Lower leg skin (tissue), 4 donors: Measurements from ENCODE around the gene FNIP1. TPM values are rescaled to one million over a fixed set of nuclear protein-coding genes. Genes with fewer than 3 reads are reported as not detected.

Experiments used
- DNase-seq, 2 donors: peaks; one replicate each; pipeline ENCODE4 v3.0.0-alpha.2; 2019; ENCODE audit warnings: low spot score in 2 of 2
- H3K4me3 ChIP-seq: fragments of 200-600 bp; sonication (generic); 2 replicates; pipeline ENCODE4 v1.5.1; 2017; ENCODE audit warnings: mild to moderate bottlenecking, low read depth; ENCODE audit not compliant: poor library complexity, severe bottlenecking
- POLR2A ChIP-seq, 2 donors: fragments of 450-650 bp; IDR thresholded peaks; one replicate each; pipeline ENCODE4 v1.6.1; 2016 to 2017; ENCODE audit warnings: antibody characterized with exemption in 2 of 2, mild to moderate bottlenecking in 1 of 2, moderate library complexity in 1 of 2
- WGBS, 2 donors: methylation state at CpG; one replicate each; pipeline ENCODE4 v1.1.5; 2018; 5-methylcytosine and 5-hydroxymethylcytosine counted together
- intact Hi-C: fragments of 100-400 bp; cut with DNase I; formaldehyde crosslinking; loops from one replicate; pipeline ENCODE4 v1.15.0; 2023; ENCODE audit warnings: low total_unique reads
- total RNA-seq, 4 donors: library from RNA; depleted of rRNA; stranded (reverse); fragments of >200 nt; gene quantifications; one replicate each; pipeline ENCODE4 v1.1.0, GENCODE V29; 2016
- TF ChIP-seq, protein P1 (sequence below), 3 donors: fragments of 450-650 bp; IDR thresholded peaks; one replicate each; pipeline ENCODE4 v1.5.1; 2016; ENCODE audit warnings: antibody characterized with exemption in 3 of 3, mild to moderate bottlenecking in 3 of 3, moderate library complexity in 2 of 3

Gene FNIP1
- total RNA-seq, 4 donors from 2014 or later: 31.3 to 48.1 (median 36.2) TPM

GRCh38 chr5:131659841-131660240 is 137.0 kb downstream of the FNIP1 start:
- WGBS, 2 donors: 98 to 100% methylated on average over 9 of the region's 9 CpGs
- intact Hi-C loops: no loop called here
- DNase-seq: no peak
- TF ChIP-seq POLR2A (IDR thresholded peaks at IDR 0.05): no peak
- TF ChIP-seq, protein P1, sequence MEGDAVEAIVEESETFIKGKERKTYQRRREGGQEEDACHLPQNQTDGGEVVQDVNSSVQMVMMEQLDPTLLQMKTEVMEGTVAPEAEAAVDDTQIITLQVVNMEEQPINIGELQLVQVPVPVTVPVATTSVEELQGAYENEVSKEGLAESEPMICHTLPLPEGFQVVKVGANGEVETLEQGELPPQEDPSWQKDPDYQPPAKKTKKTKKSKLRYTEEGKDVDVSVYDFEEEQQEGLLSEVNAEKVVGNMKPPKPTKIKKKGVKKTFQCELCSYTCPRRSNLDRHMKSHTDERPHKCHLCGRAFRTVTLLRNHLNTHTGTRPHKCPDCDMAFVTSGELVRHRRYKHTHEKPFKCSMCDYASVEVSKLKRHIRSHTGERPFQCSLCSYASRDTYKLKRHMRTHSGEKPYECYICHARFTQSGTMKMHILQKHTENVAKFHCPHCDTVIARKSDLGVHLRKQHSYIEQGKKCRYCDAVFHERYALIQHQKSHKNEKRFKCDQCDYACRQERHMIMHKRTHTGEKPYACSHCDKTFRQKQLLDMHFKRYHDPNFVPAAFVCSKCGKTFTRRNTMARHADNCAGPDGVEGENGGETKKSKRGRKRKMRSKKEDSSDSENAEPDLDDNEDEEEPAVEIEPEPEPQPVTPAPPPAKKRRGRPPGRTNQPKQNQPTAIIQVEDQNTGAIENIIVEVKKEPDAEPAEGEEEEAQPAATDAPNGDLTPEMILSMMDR (IDR thresholded peaks at IDR 0.05): no peak
- no peak overlapping the region for H3K4me3 ChIP-seq

GRCh38 chr5:131659290-131659689 is 137.5 kb downstream of the FNIP1 start:
- intact Hi-C loops: no loop called here
- WGBS, 2 donors: 97 to 99% methylated on average over 13 of the region's 13 CpGs
- H3K4me3 ChIP-seq: no peak overlapping the region
- no peak for TF ChIP-seq POLR2A (IDR thresholded peaks at IDR 0.05)
- TF ChIP-seq, protein P1 (IDR thresholded peaks at IDR 0.05): no peak
- DNase-seq: no peak

DNA sequence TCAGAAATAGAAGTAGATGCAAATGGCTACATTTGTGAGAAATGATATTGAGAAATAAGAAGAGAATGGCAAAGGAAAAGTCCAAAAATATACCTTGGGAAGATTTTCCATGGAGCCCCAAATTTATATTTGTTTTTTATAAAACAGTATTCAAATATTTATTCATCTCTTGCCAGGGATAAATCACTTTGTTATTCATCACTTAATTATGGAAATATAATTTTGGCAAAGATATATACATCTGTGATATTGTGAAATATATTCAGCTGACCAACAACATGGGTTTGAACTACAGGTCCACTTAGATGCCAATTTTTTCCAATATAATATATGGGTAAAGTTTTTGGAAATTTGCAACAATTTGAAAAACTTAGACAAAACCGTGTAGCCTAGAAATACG is 142.0 kb downstream of the FNIP1 start:
- WGBS, 2 donors: 76 to 88% methylated on average over 2 of the region's 2 CpGs
- intact Hi-C loops: no loop called here
- H3K4me3 ChIP-seq: no peak overlapping the region
- DNase-seq: no peak
- no peak for TF ChIP-seq POLR2A (IDR thresholded peaks at IDR 0.05)
- TF ChIP-seq, protein P1 (IDR thresholded peaks at IDR 0.05): no peak

- WGBS, 2 donors: 89 to 97% methylated on average over 2 of the region's 2 CpGs
- DNase-seq: no peak
- intact Hi-C loops: no loop called here
- TF ChIP-seq POLR2A (IDR thresholded peaks at IDR 0.05): no peak
- TF ChIP-seq, protein P1 (IDR thresholded peaks at IDR 0.05): no peak
- no peak overlapping the region for H3K4me3 ChIP-seq
Measured at GRCh38 chr5:131654309-131654708, 142.5 kb downstream of the FNIP1 start.

DNA sequence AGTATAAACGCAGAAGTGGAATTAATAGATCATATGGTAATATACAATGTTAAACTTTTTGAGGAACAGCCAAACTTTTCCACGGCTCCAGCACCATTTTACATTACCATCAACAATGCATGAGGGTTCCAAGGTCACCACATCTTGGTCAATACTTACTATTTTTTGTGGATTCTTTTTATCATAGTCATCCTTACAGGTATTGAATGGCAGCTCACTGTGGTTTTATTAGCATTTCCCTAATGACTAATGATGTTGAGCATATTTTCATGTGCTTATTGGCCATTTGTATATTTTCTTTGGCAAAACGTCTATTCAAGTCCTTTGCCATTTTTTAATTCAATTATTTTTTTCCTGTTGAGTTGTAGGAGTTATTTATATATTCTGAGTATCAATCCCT is 147.7 kb downstream of the FNIP1 start:
- DNase-seq: no peak
- WGBS, 2 donors: 83 to 88% methylated on average over 3 of the region's 3 CpGs
- intact Hi-C loops: no loop called here
- TF ChIP-seq, protein P1 (IDR thresholded peaks at IDR 0.05): no peak
- TF ChIP-seq POLR2A (IDR thresholded peaks at IDR 0.05): no peak
- H3K4me3 ChIP-seq: no peak overlapping the region

DNA sequence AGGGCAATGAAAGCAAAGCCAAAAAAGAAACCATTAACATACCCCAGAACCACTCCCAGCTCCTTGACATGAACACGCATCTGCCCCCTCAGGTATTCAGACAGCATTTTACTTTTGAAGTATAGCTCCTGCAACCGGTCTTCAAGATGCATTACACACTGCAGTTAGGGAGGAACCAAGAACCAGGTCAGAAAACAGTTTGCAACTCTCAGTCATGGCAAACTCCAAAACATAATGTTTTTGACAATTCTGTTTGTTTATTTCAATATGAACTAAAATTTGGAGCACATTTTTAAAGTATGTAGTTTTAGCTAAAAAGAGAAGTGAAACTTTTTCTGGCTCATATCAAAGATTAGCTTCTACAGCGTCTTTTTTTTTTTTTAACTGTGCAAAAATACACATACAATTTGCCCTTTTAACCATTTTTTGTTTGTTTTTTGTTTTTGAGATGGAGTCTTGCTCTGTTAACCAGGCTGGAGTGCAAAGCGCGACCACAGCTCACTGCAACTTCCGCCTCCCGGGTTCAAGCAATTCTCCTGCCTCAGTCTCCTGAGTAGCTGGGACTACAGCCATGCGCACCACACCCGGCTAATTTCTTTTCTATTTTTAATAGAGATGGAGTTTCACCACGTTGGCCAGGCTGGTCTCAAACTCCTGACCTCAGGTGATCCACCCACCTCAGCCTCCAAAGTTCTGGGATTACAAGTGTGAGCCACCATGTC is 149.6 kb downstream of the FNIP1 start:
- DNase-seq: no peak
- H3K4me3 ChIP-seq: no peak overlapping the region
- WGBS, 2 donors: 85 to 88% methylated on average over 10 of the region's 10 CpGs
- intact Hi-C loops: no loop called here
- TF ChIP-seq POLR2A (IDR thresholded peaks at IDR 0.05): no peak
- TF ChIP-seq, protein P1 (IDR thresholded peaks at IDR 0.05): no peak
